HG02970 (cell line): Measurements from ENCODE around the gene RPL18.

ENCODE experiments used
- ATAC-seq: cut with Tn5 transposase; IDR thresholded peaks from one replicate; pipeline ENCODE4 v1.9.1; 2021; ENCODE audit warnings: mild to moderate bottlenecking, moderate library complexity, moderate number of reproducible peaks; ENCODE audit not compliant: unreplicated experiment, low FRiP score

The RPL18 gene

DNA sequence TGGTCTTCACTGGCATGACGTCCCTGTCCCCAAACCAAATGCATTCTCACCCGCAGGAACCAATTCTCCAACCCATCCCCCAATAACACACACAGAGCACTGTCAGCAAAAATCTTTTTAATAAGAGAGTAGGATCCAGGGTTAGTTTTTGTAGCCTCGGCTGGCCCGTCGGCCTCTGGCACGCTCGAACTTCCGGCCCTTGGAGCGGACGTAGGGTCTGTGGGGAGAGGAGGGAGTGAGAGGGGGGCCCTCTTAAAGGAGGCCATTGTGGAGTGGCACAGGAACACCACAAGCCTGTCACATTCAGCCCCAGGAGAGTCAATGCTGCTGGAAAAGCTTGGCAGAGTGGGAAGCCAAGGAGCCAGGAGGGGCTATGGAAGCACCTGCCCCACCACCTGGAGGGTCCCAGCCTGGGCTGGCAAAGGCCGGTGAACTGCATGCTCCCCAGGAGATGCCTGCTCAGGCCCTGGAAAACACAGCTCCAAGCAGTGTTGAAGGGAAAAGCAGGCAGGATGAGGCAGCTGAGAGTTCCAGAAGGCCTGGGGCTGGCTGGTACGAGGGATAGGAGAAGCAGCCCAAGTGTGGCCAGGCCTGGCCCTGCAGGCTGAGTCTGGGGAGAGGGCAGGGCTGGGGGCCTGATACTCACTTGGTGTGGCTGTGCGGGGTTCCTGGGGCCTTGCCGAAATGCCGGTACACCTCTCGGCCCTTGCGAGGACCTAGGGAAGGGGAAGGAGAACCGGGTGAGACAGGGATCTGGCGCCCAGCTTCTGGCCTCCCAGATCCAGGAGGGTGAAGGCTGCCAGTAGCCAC lies 3.5 kb downstream of the RPL18 start:
- ATAC-seq: no peak

- ATAC-seq: no peak
Measured at GRCh38 chr19:48614436-48615230, 4.3 kb downstream of the RPL18 start, which contains the start of gene FAM83E. Gene FAM83E, minus strand, starts transcription at chr19:48615076. Its CDS starts 1,704 bp downstream, at chr19:48613372.

GRCh38 chr19:48613852-48614435 lies 5.0 kb downstream of the RPL18 start:
- ATAC-seq: no peak

- ATAC-seq: no peak
Measured at GRCh38 chr19:48613024-48613851, 5.7 kb downstream of the RPL18 start.

GRCh38 chr19:48611872-48612271 lies 7.1 kb downstream of the RPL18 start:
- no peak for ATAC-seq

DNA sequence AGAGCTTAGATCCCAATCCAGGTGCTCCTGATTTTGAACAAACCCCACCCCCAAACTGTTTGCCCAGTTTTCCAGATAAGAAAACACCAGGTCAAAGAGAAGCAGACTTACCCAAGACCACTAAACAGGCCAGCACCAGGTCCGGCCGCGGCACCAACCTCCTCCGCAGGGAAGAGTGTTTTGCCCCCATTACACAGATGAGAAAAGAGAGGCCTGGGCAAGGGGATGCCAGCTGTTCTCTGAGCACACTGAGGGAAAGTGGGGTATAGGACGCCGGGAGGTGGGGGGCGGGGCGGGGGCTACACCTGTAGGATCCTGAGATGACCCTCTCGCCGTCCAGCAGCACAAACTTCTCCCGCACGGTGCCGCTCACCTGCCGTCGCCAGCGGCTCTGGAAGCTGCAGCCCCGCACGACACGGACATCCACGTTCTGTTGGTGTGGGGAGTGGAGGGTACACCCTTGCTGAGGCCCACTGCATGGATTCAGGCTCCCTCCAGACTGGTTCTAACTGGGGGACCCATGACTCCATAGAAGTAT lies 9.3 kb downstream of the RPL18 start:
- no peak for ATAC-seq

GRCh38 chr19:48608798-48609263 lies 10.1 kb downstream of the RPL18 start:
- ATAC-seq: no peak

- no peak for ATAC-seq
Measured at GRCh38 chr19:48607359-48607755, 11.6 kb downstream of the RPL18 start.

DNA sequence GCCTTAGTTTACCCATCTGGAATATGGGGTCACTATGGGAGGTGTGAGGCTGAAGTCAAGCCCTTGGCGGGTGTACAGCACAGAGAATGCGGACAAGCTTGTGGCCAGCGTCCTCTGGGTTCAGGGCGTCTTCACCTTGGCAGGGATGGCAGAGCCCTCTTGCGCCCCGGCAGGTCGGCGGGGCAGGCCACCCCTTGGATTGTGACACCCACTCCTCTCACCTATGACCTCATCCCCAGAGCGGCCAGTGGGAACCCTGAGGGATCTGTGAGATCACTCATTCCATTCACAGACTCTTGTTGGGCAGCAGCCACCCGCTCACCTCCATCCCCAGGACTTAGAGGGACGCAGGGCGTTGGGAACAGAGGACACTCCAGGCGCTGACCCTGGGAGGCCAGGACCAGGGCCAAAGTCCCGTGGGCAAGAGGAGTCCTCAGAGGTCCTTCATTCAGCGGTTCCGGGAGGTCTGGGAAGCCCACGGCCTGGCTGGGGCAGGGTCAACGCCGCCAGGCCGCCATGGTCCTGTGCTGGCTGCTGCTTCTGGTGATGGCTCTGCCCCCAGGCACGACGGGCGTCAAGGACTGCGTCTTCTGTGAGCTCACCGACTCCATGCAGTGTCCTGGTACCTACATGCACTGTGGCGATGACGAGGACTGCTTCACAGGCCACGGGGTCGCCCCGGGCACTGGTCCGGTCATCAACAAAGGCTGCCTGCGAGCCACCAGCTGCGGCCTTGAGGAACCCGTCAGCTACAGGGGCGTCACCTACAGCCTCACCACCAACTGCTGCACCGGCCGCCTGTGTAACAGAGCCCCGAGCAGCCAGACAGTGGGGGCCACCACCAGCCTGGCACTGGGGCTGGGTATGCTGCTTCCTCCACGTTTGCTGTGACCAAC lies 12.3 kb downstream of the RPL18 start, which contains the start of gene SPACA4:
Gene SPACA4, plus strand, starts transcription at position 280 of the 896 bp plus-strand sequence. Its CDS starts 237 bp downstream, at position 517.
- no peak for ATAC-seq

- no peak for ATAC-seq
Measured at GRCh38 chr19:48603850-48604249, 15.1 kb downstream of the RPL18 start.

DNA sequence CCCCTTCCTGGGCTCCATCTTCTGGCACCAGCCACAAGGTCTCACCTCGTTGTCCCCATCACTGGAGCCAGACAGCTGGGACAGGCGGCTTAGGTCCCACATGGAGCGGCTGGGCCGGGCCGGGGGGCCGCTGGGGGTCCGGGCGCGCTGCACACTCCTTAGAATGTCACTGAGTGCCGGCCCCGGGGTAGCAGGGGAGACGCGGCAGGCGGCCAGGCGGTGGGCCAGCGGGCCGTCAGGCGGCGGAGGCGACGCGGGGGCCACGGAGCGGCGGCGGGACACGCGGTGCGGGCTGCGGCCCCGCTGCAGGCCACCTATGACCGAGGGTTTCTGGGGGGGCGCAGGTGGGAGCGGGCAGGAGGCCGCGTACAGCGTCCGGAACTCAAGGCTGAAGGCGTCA lies 15.5 kb downstream of the RPL18 start:
- no peak for ATAC-seq

- no peak for ATAC-seq
Measured at GRCh38 chr19:48603001-48603400, 16.0 kb downstream of the RPL18 start.

DNA sequence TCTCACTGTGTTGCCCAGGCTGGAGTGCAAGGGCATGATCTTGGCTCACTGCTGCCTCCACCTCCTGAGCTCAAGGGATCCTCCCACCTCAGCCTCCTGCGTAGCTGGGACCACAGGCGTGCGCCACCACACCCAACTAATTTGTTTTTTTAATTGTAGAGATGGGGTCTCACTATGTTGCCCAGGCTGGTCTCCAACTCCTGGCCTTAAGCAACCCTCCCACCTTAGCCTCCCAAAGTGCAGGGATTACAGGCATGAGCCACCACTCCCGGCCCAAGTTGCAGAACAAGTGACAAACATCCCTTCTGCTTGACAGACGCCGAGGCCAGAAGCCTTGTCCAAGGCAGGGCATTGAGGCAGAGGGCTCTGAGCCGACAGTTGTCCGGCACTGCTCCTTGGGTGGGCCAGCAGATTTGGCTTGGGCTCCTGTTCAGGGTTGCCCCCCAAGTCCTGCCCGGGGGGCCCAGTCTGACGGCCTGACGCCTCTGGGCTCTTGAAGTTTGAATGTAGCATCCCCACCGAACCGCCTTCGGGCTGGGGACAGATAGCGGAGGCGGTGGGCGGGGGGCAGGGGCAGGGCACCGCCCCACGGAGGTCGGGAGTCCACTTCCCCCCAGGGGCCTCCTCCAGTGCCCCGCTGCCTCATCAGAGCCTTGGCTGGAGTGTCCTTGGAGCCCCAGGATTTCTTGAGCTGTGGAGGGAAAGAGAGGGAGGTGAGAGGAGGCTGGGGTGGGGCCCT lies 18.1 kb downstream of the RPL18 start:
- no peak for ATAC-seq

DNA sequence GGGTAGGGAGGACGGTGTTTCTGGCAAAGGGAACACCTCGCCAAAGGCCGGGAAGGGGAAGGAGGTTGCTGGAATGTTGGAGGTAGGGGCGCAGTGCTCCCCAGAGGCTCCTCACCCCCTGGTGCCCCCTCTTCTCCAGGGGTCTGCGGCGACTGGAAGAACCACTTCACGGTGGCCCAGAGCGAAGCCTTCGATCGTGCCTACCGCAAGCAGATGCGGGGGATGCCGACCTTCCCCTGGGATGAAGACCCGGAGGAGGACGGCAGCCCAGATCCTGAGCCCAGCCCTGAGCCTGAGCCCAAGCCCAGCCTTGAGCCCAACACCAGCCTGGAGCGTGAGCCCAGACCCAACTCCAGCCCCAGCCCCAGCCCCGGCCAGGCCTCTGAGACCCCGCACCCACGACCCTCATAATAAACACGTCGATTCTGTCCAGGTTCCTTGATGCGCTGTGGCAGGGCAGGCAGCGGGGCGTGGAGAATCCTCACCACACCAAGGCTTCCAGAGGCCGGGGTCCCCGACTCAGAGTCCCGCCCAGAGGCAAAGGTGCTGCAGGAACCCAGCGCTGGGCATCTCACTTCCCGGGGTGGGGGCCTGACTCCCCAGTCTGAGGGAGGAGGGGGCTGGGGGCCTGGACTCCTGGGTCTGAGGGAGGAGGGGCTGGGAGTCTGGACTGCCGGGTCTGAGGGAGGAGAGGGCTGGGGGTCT lies 19.8 kb downstream of the RPL18 start:
- ATAC-seq: no peak

- no peak for ATAC-seq
Measured at GRCh38 chr19:48596679-48597465, 22.1 kb downstream of the RPL18 start.

DNA sequence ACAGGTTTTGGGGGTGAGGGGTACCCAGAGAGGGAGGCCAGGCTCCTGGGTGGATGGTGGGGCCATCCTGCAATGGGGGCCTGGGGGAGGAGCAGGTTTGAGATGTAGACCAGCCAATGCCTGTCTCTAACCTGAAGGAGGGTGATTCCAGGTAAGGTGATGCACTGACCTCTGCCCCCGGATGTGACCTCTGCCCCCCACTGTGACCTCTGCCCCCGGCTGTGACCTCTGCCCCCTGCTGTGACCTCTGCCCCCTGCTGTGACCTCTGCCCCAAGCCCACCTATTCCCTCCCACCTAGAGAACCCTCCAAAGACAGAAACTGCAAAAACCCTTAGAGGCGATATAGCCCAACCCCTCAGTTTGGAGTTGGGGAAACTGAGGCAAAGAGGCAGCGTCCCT lies 22.7 kb downstream of the RPL18 start:
- ATAC-seq: no peak

- no peak for ATAC-seq
Measured at GRCh38 chr19:48595833-48596232, 23.1 kb downstream of the RPL18 start.
